GM21360 (cell line): ENCODE results near the gene AP1M1.

Experiments
- ATAC-seq: cut with Tn5 transposase; IDR thresholded peaks from one replicate; pipeline ENCODE4 v1.9.1; 2021; ENCODE audit warnings: mild to moderate bottlenecking, moderate library complexity; ENCODE audit not compliant: unreplicated experiment

The AP1M1 gene

GRCh38 chr19:16228637-16229321 is 31.1 kb downstream of the AP1M1 start:
- no peak for ATAC-seq

DNA sequence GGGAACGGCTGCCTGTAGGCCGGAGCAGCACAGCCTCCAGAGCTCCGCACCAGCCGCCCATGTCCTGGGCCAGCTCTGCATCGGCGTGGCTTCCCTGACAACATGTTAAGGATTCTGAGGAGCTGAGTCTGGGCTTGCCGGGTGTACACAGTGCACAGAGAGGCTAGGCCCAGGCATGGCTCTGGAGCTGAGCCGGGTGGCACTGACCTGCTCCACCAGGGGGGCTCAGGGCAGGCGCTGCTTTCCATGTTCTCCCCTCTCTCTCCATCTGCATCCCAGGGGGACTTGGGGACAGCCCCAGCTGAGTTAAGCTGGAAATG is 31.6 kb downstream of the AP1M1 start:
- no peak for ATAC-seq

DNA sequence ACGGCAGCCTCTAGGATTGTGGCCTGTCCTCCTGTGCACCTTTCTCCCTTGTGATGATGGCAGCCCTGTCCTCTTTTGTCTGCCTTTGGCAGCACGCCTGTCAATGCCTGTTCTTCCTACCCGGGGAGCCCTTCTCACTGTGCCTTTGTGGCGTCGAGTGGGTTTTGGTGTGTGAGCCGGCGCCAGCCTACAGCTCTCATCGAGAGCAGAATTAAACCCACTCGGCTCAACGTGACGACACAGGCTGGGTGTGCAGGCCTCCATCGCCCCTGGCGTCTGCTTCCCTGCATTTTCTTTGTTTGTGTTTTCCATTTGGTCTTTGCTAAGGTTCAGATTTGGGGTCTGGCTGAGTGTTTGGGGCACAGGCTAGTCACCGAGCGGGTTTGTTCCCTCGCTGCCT is 34.4 kb downstream of the AP1M1 start:
- ATAC-seq: no peak

- ATAC-seq: no peak
Measured at GRCh38 chr19:16232568-16232967, 34.9 kb downstream of the AP1M1 start.

DNA sequence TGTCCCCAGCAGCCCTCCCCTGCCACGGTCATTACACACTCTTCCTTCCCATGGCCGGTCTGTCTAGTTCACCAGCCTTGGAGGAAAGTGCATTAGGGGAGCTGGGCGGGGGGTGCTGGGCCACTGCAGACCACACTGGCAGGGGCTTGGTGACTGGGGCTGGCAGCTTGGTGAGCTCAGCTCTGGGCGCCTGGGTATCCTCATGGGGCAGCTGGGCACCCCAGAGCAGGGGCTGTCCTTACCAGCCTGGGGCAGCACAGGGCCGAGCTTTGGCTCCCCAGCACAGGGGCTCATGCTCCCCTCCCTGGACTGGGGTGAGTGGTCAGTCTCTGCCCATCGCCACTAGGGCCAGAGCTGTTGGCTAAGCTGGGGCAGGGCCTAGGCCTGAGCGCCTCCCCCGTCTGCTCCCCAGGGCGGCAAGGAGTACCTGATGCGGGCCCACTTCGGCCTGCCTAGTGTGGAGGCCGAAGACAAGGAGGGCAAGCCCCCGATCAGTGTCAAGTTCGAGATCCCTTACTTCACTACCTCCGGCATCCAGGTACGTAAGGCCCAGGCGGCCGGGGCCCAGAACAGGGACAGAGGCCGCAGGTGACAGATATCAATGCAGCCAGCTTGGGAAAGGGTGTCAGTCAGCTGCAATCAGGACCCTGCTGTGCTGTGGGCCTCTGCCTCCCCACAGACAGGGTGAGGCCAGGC is 35.5 kb downstream of the AP1M1 start:
- no peak for ATAC-seq

DNA sequence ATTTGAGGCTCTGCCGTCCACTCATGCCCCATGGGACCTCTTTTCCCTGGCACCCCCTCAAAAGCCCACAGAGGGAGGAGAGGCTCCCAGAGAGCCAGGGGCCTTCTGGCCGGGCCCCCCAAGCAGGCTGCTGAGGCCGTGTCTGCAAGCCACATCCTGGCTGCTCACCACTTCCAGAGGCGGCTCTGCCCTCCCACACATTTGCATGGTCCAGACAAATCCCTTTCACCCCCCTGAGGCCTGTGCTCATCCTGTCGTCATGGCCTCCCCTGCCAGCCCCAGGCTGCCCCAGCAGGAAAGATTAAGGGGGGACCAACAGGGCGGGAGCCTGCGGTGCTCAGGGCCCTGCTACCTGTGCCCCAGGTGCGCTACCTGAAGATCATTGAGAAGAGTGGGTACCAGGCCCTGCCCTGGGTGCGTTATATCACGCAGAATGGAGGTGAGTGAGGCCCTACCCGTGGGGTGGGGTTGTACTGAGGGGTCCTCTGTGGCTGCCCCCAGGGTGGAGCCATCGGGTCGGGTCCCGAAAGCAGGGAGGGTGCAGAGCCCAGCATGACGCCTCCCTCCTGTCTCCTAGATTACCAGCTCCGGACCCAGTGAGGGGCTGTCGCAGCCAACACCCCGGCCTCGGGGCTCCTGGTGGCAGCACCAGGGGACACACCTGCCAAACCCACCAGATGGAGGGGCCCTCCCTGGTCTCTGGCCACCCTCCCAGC is 36.3 kb downstream of the AP1M1 start:
- ATAC-seq: no peak

DNA sequence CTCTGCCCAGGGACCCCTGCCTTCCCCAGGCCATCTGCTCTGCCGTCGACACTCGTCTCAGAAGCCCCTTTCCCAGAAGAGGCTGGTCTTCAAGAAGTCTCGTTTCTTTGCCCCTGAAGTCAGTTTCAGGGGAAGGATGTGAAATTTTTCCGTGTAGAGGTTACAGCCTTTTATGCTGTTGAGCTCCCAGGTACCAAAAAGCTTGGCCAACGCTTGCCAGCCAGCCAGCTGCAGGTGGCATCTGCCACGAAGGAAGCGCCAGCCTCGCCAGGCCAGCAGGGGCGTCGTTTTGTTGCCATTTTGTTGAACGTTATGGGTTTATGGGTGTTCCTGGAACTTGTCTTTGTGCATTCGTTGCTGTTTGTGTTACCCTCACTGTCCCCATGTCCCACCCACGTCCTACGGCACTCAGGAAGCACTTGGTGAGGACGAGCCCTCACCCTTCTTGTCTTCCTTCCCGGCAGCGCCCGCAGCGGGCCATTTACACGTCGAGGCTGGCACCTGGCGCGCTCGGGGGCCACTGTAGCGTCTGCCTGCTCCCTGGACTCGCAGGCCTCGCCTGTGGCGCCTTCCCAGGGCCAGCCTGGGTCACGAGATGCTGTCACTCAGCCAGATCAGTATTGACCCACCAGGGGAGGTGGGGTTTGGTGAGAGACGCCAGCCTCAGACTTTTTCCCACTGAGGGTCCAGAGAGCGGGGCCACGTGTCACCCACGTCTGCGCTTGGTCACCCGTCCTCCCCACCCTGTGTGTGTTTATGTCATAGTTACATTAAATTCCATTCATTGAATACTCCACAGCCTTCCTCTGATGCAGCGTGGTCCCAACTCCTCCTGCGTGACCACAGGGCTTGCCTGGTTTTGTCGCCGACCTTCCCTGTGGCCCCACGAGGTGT is 37.1 kb downstream of the AP1M1 start:
- no peak for ATAC-seq

- no peak for ATAC-seq
Measured at GRCh38 chr19:16235811-16236652, 38.3 kb downstream of the AP1M1 start.

DNA sequence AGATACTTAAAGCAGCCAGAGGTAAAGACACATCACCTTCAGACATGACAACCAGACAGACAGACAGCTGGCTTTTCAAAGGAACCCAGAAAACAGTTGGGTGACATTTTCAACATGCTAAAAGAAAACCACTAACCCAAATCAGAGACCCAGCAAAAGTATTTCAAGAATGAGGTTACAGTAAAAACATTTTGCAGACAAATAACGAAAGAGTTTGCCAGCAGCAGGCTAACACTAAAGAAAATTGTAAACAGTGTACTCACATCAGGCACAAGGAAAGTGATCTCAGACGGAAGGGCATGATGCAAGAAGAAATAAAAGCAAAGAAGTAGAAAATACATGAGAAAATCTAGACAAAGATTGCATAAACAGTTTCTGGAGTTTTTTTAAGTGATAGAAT is 46.4 kb downstream of the AP1M1 start:
- ATAC-seq: no peak

GRCh38 chr19:16247353-16248182 is 49.9 kb downstream of the AP1M1 start:
- ATAC-seq: no peak

DNA sequence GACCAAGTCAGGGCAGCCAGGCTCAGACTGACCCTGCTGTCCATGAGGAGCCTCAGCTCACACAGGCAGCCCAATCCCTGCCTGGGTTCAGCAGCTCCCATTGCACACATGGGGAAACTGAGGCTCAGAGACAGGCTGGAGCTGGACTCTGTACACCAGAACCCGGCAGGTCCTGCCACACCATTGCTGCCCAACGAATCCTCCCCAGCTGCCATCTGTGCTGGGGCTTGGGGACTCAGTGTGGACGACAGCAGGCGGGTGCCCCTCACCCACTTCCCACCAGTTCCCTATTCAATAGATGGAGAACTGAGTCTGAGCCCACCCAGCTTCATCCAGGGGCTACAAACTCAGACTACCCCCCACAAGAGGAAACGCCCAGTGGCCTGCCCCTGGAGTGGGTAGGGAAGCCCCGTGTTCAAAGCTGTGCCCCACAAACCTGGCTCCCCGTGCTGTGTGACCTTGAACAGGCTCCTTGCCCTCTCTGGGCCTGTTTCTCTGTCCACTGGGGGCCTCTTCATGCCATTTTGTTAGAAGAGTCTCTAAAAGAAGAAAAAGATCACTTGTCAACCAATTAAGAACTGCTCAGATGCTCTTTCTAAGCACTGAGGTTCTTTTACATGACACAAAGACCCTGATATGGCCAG is 50.8 kb downstream of the AP1M1 start:
- no peak for ATAC-seq

GRCh38 chr19:16249826-16250404 is 52.2 kb downstream of the AP1M1 start:
- no peak for ATAC-seq

DNA sequence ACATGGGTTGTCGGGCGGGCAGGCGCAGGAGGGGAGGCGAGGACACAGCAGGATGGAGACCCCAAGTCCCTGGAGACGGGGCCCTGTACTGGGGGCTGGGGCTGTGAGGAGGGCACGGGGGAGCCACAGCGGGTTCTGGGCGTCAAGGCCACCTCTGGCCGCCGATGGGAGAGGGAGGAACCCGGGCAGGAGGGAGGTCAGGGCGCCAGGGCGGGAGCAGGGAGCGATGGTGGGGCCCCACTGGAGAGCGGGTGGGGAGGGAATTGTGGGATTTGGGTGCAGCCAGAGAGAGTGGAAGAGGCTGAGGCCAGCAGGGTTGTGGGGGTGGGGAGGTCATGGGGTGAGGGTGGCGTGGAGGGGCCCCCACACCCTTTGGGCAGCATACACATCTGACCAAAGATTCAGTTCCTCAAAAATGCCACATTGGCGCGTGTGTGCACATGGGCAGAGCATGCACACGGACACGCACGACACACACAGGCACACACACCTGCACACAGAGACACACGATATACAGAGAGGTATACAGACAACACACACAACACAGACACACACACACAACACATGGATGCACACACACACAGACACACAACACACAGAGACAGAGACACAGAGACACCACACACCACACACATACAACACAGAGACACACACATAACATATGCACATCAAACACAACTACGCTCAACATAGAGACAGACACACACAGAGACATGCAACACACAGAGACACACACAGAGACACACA is 54.9 kb downstream of the AP1M1 start:
- no peak for ATAC-seq

- ATAC-seq: no peak
Measured at GRCh38 chr19:16254851-16255408, 57.2 kb downstream of the AP1M1 start.

DNA sequence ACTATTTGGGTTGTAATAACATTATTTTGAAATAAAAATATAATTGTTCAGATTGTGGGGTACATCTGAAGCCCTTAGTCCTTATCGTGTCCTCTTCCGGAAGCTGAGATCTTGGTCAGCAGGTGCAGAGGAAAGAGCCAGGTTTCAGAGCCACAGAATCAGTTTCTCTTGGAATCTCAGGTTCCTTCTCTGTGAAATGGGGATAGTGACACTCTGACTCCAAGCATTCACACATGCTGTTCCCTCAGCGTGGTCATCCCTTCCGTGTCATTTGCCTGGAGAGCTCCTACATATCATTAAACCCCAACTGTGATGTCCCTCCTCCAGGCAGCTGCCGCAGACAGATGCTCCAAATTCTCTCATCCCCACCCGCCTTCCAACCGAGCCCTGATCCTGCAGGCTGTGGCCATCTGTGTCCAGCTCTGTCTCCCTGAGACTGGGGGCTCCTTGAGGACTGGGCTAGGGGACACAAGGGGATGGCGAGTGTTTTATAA is 59.8 kb downstream of the AP1M1 start:
- no peak for ATAC-seq

- ATAC-seq: no peak
Measured at GRCh38 chr19:16258440-16258903, 60.8 kb downstream of the AP1M1 start.
